Activated naive CD4-positive, alpha-beta T cell treated with anti-CD3 and anti-CD28 coated beads, Interleukin-2, amount 50 U/mL, for 72 hours (primary cell): ENCODE data around the gene FAU. TPM values are rescaled to one million over a fixed set of nuclear protein-coding genes. Genes with fewer than 3 reads are reported as not detected.

Experiments used
- ATAC-seq, 2 donors: fragments of 150-1000 bp; cut with Tn5 transposase; 2 replicates each; pipeline ENCODE4 v1.10.0; 2021; ENCODE audit warnings: mild to moderate bottlenecking in 2 of 2, moderate library complexity in 2 of 2
- DNase-seq, 2 donors: peaks; one replicate each; pipeline ENCODE4 v3.0.0; 2021 to 2022; ENCODE audit warnings: low spot score in 2 of 2
- H3K27ac Mint-ChIP-seq, 2 donors: one replicate each; pipeline ENCODE4 v1.8.0; 2022; ENCODE audit warnings: mild to moderate bottlenecking in 2 of 2, mixed read lengths in 2 of 2
- H3K36me3 Mint-ChIP-seq, 2 donors: one replicate each; pipeline ENCODE4 v1.8.0; 2022; ENCODE audit warnings: mixed read lengths in 2 of 2
- H3K9me3 Mint-ChIP-seq, 2 donors: one replicate each; pipeline ENCODE4 v1.8.0; 2022; ENCODE audit warnings: mixed read lengths in 2 of 2
- total RNA-seq, 2 donors: library from RNA; stranded (reverse); gene quantifications; one replicate each; pipeline ENCODE4 v1.2.3, GENCODE V29; 2022

The FAU gene
- total RNA-seq, 2 donors from 2014 or later = 983 to 1,040 TPM

GRCh38 chr11:65083134-65083833 lies 38.6 kb downstream of the FAU start:
- Mint-ChIP-seq H3K36me3 (peaks cover 52 to 57% of the 10 kb centered on the region in 2 donors), H3K9me3 (no peaks in the 10 kb centered on the region), H3K27ac (peak overlapping the region; percentile 99 to 100)
- DNase-seq = no peak
- ATAC-seq = peak in 1 of 2 donors; percentile 5

GRCh38 chr11:65078786-65079342 lies 43.1 kb downstream of the FAU start:
- H3K36me3 Mint-ChIP-seq = peaks cover 53 to 66% of the 10 kb centered on the region in 2 donors
- ATAC-seq (no peak), DNase-seq (no peak)
- H3K27ac Mint-ChIP-seq = peak overlapping the region; percentile 38 to 78
- no peaks in the 10 kb centered on the region for H3K9me3 Mint-ChIP-seq

GRCh38 chr11:65078151-65078550 lies 43.8 kb downstream of the FAU start:
- DNase-seq (peak in 1 of 2 donors; percentile 67), ATAC-seq (peak; percentile 63 to 87)
- H3K9me3 Mint-ChIP-seq = no peaks in the 10 kb centered on the region
- peaks cover 46 to 58% of the 10 kb centered on the region in 2 donors for H3K36me3 Mint-ChIP-seq
- H3K27ac Mint-ChIP-seq = peak overlapping the region; percentile 38 to 78

- ATAC-seq = no peak
- Mint-ChIP-seq H3K36me3 (peaks cover 39 to 51% of the 10 kb centered on the region in 2 donors), H3K27ac (no peak overlapping the region), H3K9me3 (no peaks in the 10 kb centered on the region)
- DNase-seq = no peak
Observed at GRCh38 chr11:65077451-65077850, 44.5 kb downstream of the FAU start.

- ATAC-seq = no peak
- Mint-ChIP-seq H3K27ac (no peak overlapping the region), H3K36me3 (peaks cover 5 to 15% of the 10 kb centered on the region in 2 donors), H3K9me3 (no peaks in the 10 kb centered on the region)
- DNase-seq = no peak
Observed at GRCh38 chr11:65072631-65072966, 49.3 kb downstream of the FAU start.

GRCh38 chr11:65071907-65072630 lies 49.9 kb downstream of the FAU start:
- Mint-ChIP-seq H3K27ac (no peak overlapping the region), H3K9me3 (no peaks in the 10 kb centered on the region), H3K36me3 (peaks cover 0 to 10% of the 10 kb centered on the region in 2 donors)
- DNase-seq (no peak), ATAC-seq (peak in 1 of 2 donors; percentile 36)

Other genes with a start within 250 kb of the FAU start
- gene EHD1, start 243.5 kb downstream of the FAU start, total RNA-seq = 100 to 1,000 TPM in 1 of 2 donors, 10 to 100 TPM in 1; 93.1 to 123 TPM
- 10 to 100 TPM; 21.2 to 26.8 TPM for gene ATG2A, start 204.9 kb downstream of the FAU start, total RNA-seq
- 10 to 100 TPM in 1 of 2 donors, 1 to 10 TPM in 1; 2.8 to 29.9 TPM for gene PPP2R5B, start 197.4 kb downstream of the FAU start, total RNA-seq
- gene GPHA2, start 186.2 kb downstream of the FAU start, total RNA-seq = not detected
- gene MAJIN, start 150.0 kb downstream of the FAU start, total RNA-seq = under 1 TPM in 1 of 2 donors, not detected in 1; 0.45 TPM
- not detected for gene BATF2, start 125.2 kb downstream of the FAU start, total RNA-seq
- gene ARL2, start 108.0 kb downstream of the FAU start, total RNA-seq = 10 to 100 TPM; 82.6 to 96.1 TPM
- gene SNX15, start 94.7 kb downstream of the FAU start, total RNA-seq = 10 to 100 TPM; 12.5 to 14.5 TPM
- 10 to 100 TPM in 1 of 2 donors, 1 to 10 TPM in 1; 8.9 to 33.3 TPM for gene SAC3D1, start 80.9 kb downstream of the FAU start, total RNA-seq
- 10 to 100 TPM; 14.9 to 23.1 TPM for gene NAALADL1, start 63.6 kb downstream of the FAU start, total RNA-seq
- 100 to 1,000 TPM; 128 to 203 TPM for gene CDCA5, start 38.1 kb downstream of the FAU start, total RNA-seq
- gene ZFPL1, start 37.9 kb downstream of the FAU start, total RNA-seq = 10 to 100 TPM; 29.9 to 41.3 TPM
- gene VPS51, start 25.9 kb downstream of the FAU start, total RNA-seq = 100 to 1,000 TPM in 1 of 2 donors, 10 to 100 TPM in 1; 60.4 to 101 TPM
- gene TM7SF2, start 10.3 kb downstream of the FAU start, total RNA-seq = 10 to 100 TPM; 20.5 to 24.3 TPM
- gene ZNHIT2, start 4.4 kb downstream of the FAU start, total RNA-seq = 1 to 10 TPM; 5.6 to 10.0 TPM
- 10 to 100 TPM; 55.3 to 92.6 TPM for gene MRPL49, start 187 bp upstream of the FAU start, total RNA-seq
- gene SYVN1, start 12.4 kb upstream of the FAU start, total RNA-seq = 10 to 100 TPM; 30.2 to 31.6 TPM
- gene SPDYC, start 48.1 kb upstream of the FAU start, total RNA-seq = not detected
- 100 to 1,000 TPM; 119 to 137 TPM for gene CAPN1, start 59.8 kb upstream of the FAU start, total RNA-seq
- 10 to 100 TPM; 66.8 to 69.9 TPM for gene POLA2, start 139.8 kb upstream of the FAU start, total RNA-seq
- gene CDC42EP2, start 192.7 kb upstream of the FAU start, total RNA-seq = 1 to 10 TPM; 3.5 to 3.9 TPM
- 10 to 100 TPM; 75.3 to 79.4 TPM for gene DPF2, start 211.7 kb upstream of the FAU start, total RNA-seq
- gene TIGD3, start 232.6 kb upstream of the FAU start, total RNA-seq = 1 to 10 TPM in 1 of 2 donors, under 1 TPM in 1; 0.76 to 4.0 TPM